K562 (cell line): ENCODE data around the gene NPB. TPM values are rescaled to one million over a fixed set of nuclear protein-coding genes. Genes with fewer than 3 reads are reported as not detected.
A peak's percentile ranks its signal among the peaks of the same experiment; 100 is the strongest.

Source experiments
- CREB3 ChIP-seq: fragments of 450-650 bp; conservative IDR thresholded peaks from 2 replicates; pipeline ENCODE4 v1.6.1; 2016; ENCODE audit warnings: missing genetic modification characterization, low read depth, mild to moderate bottlenecking, missing compliant biosample characterization, moderate library complexity
- CXXC5 ChIP-seq: fragments of 250-450 bp; sonication (Bioruptor Pico); IDR thresholded peaks from 2 replicates; pipeline ENCODE4 v1.8.0; 2022; ENCODE audit warnings: inconsistent platforms, mild to moderate bottlenecking, moderate library complexity
- EZH2 ChIP-seq: IDR thresholded peaks from 2 replicates; pipeline ENCODE4 v1.6.1; 2012; ENCODE audit warnings: low read depth, mild to moderate bottlenecking, inconsistent platforms, low read length, borderline replicate concordance
- MCM3 ChIP-seq: fragments of 450-650 bp; IDR thresholded peaks from 2 replicates; pipeline ENCODE4 v1.6.1; 2016
- RFX5 ChIP-seq: IDR thresholded peaks from 2 replicates; pipeline ENCODE4 v1.6.1; 2011; ENCODE audit warnings: low read depth, mild to moderate bottlenecking, improper control_type of control experiment, low read length
- RFX7 ChIP-seq: fragments of 250-450 bp; sonication (Bioruptor Pico); IDR thresholded peaks from 2 replicates; pipeline ENCODE4 v1.5.1; 2021; ENCODE audit warnings: mild to moderate bottlenecking
- RNF219 ChIP-seq: fragments of 250-450 bp; sonication (Bioruptor Pico); IDR thresholded peaks from 2 replicates; pipeline ENCODE4 v1.5.0; 2022; ENCODE audit warnings: mild to moderate bottlenecking
- SOX6 ChIP-seq: fragments of 450-650 bp; IDR thresholded peaks from 2 replicates; pipeline ENCODE4 v1.6.1; 2014; ENCODE audit warnings: mild to moderate bottlenecking
- SRSF7 ChIP-seq: fragments of 200-400 bp; formaldehyde crosslinking; optimal IDR thresholded peaks from 2 replicates; pipeline ENCODE3; 2017; ENCODE audit warnings: mild to moderate bottlenecking, low read depth, low read length
- STAG1 ChIP-seq: sonication (generic); formaldehyde crosslinking; IDR thresholded peaks from 2 replicates; pipeline ENCODE4 v1.5.0; 2020; ENCODE audit warnings: missing genetic modification reagents, borderline replicate concordance
- STAT5A ChIP-seq: IDR thresholded peaks from 2 replicates; pipeline ENCODE4 v1.6.1; 2012; ENCODE audit warnings: low read length, inconsistent platforms, borderline replicate concordance
- TCFL5 ChIP-seq: fragments of 250-450 bp; sonication (Bioruptor Pico); conservative IDR thresholded peaks from 2 replicates; pipeline ENCODE4 v1.6.1; 2021; ENCODE audit warnings: mild to moderate bottlenecking, moderate library complexity, matching md5 sums
- U2AF1 ChIP-seq: fragments of 200-400 bp; formaldehyde crosslinking; optimal IDR thresholded peaks from 2 replicates; pipeline ENCODE3; 2017; ENCODE audit warnings: mild to moderate bottlenecking, low read depth, low read length, moderate library complexity
- ZNF121 ChIP-seq: sonication (generic); formaldehyde crosslinking; conservative IDR thresholded peaks from 2 replicates; pipeline ENCODE4 v1.8.0; 2022; ENCODE audit warnings: missing genetic modification reagents
- ZNF318 ChIP-seq, 2 experiments: fragments of 450-650 bp; IDR thresholded peaks; 2 replicates each; pipeline ENCODE4 v1.6.1; 2016; ENCODE audit warnings: mild to moderate bottlenecking in 2 of 2, borderline replicate concordance in 1 of 2, low read depth in 1 of 2, moderate library complexity in 1 of 2
- ZNF324 ChIP-seq: fragments of 250-450 bp; sonication (Bioruptor Pico); IDR thresholded peaks from 2 replicates; pipeline ENCODE4 v1.4.0; 2020; ENCODE audit warnings: mild to moderate bottlenecking
- ZNF444 ChIP-seq: fragments of 250-450 bp; sonication (Bioruptor Pico); IDR thresholded peaks from 2 replicates; pipeline ENCODE4 v1.4.0; 2020; ENCODE audit warnings: mild to moderate bottlenecking, moderate library complexity
- ZNF764 ChIP-seq: fragments of 250-450 bp; sonication (Bioruptor Pico); IDR thresholded peaks from 2 replicates; pipeline ENCODE4 v1.4.0; 2020; ENCODE audit warnings: low read depth, mild to moderate bottlenecking, moderate library complexity
- polyA plus RNA-seq, 8 experiments: library from polyadenylated mRNA; depleted of rRNA in 4 of 8; stranded (reverse) in 5 of 8; unstranded in 3 of 8; fragments of >200 nt; fragmentation: Nextera tagmentation in 2 of 8; fragmentation: Illumina TruSeq in 1 of 8; extraction: Ambion mirVana in 2 of 8; extraction: Trizol in 1 of 8; gene quantifications; 2 replicates each; pipeline versions ENCODE4 v1.2.1 to v1.2.3, GENCODE V29; 2011 to 2014; ENCODE audit warnings: inconsistent platforms in 1 of 8, missing spikeins in 1 of 8
- total RNA-seq, 7 experiments: library from RNA; depleted of rRNA in 6 of 7; stranded (reverse); fragments of >200 nt in 6 of 7; fragmentation: Illumina TruSeq in 2 of 7; extraction: Trizol in 2 of 7; gene quantifications; 2 replicates each; pipeline versions ENCODE4 v1.2.1 to v1.2.3, GENCODE V29; 2011 to 2021; ENCODE audit warnings: low replicate concordance in 1 of 7

Gene NPB
- total and polyA plus RNA-seq, 9 of the 15 experiments (the other 6 are each of a cell fraction or from before 2014, with no cell fraction given), result 0.03 to 0.61 (median 0.14) TPM; not detected in 2

- TF ChIP-seq ZNF318 (IDR thresholded peaks at IDR 0.05; ENCODE audit: borderline replicate concordance in 1 of 2, low read depth in 1 of 2) (no peak; a peak in 1 of 4 replicates), ZNF444 (CRISPR knock-in tag) (no peak), RFX5 (no peak), STAG1 (no peak), TCFL5 (CRISPR knock-in tag) (no peak), SRSF7 (no peak), ZNF121 (no peak), CXXC5 (CRISPR knock-in tag) (peak; percentile 62), EZH2 (no peak), U2AF1 (no peak), SOX6 (no peak), STAT5A (no peak), CREB3 (tag) (no peak), RNF219 (CRISPR knock-in tag) (no peak), ZNF764 (CRISPR knock-in tag) (no peak), ZNF324 (CRISPR knock-in tag) (no peak), MCM3 (no peak), RFX7 (CRISPR knock-in tag) (no peak)
Measured at GRCh38 chr17:81926451-81927151, 24.6 kb downstream of the NPB start (continued).
